NCI-H2171 (cell line): ENCODE measurements around the gene CACFD1.

ENCODE experiments used
- DNase-seq: peaks from one replicate; lab custom pipeline; 2025; lab: John Stamatoyannopoulos, UW

The CACFD1 gene

DNA sequence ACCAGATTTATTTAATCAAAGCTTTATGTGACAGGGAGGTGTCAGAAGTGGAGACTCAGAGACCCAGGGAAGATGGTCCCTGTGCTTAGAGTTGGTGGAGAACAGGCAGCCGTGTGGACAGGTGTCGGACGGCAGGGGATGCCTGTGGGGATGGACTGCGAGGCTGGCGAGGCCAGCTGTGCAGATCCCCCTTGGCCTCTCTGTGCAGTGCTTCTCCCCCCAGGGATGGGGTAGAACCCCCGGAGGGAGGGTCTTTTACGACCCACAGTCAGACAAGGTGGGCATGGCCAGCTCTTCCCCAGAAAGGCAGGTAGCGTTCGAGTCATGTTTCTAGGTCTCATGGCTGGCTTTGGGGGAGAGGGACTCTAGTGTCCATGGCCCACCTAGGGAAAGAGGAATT is 23.8 kb downstream of the CACFD1 start:
- no peak for DNase-seq

GRCh38 chr9:133484671-133485437 is 25.1 kb downstream of the CACFD1 start:
- DNase-seq, result no peak

- no peak for DNase-seq
These were observed 25.9 kb downstream of the CACFD1 start for GRCh38 chr9:133485531-133486260.

DNA sequence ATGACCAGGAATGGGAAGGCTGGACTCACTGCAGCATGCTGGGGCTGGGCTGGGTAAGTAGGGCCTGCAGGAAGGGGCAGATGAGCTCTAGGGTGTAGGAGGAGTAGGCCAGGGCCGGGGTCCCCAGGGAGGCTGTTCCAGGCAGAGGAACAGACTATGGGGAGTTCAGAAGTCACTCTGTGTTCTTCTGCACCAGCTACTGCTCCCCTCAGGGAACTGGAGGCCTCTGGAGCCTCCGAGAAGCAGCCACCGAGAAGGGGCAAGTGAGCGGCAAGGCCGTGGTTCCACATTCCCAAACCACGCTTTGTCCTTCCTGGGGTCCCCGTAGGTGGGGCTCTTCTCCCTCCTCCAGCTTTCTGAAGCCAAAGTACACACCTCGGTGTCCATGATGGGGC is 27.6 kb downstream of the CACFD1 start:
- no peak for DNase-seq

GRCh38 chr9:133488686-133489252 is 29.0 kb downstream of the CACFD1 start:
- DNase-seq, result no peak

DNA sequence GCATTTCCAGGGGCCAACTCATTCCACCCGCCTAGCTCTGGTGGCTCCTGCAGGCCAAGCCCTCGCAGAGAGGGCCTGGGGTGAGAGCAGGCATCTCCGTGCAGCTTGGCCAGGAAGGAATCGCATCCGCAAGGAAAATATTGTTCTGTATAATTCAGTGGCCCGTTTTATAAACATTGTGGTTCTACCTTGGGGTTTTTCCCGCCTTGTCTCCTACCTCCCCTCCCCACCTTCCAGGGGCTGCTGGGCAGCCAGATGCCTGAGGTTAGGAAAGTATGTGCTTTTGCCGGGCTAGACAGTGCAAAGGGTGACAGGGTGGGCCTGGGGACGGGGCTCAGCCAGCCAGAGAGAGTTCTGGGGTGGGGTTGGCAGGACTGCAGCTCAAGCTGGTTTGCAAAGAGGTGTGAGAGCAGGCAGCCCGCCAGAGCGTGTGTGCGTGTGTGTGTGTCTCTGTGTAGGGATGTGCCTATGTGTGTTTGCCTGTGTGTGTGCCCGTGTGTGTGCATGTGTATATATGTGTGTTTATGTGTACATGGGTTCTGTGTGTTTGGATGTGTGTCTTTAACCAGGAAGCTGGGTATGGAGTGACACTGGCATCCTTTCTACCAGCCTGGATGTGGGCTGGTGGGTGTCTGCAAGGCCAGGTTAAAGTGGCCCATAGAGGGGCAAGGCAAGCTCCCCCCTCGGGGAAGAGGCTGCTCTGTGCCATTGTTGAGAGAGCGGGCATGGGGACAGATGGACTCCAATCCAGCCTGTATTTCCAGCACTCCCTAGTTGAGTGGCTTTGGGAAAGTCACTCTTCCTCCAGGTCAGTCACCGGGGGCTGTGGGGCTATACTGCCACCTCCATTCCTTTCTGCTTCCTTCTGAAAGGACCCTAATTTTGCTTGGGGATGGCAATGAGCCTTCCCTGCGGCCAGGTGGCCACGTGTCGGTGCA is 29.7 kb downstream of the CACFD1 start:
- no peak for DNase-seq

- no peak for DNase-seq
These were observed 30.5 kb downstream of the CACFD1 start for GRCh38 chr9:133490201-133490681.

- DNase-seq, result no peak
These were observed 31.3 kb downstream of the CACFD1 start for GRCh38 chr9:133490865-133491655.

GRCh38 chr9:133491656-133491925 is 31.8 kb downstream of the CACFD1 start:
- no peak for DNase-seq

DNA sequence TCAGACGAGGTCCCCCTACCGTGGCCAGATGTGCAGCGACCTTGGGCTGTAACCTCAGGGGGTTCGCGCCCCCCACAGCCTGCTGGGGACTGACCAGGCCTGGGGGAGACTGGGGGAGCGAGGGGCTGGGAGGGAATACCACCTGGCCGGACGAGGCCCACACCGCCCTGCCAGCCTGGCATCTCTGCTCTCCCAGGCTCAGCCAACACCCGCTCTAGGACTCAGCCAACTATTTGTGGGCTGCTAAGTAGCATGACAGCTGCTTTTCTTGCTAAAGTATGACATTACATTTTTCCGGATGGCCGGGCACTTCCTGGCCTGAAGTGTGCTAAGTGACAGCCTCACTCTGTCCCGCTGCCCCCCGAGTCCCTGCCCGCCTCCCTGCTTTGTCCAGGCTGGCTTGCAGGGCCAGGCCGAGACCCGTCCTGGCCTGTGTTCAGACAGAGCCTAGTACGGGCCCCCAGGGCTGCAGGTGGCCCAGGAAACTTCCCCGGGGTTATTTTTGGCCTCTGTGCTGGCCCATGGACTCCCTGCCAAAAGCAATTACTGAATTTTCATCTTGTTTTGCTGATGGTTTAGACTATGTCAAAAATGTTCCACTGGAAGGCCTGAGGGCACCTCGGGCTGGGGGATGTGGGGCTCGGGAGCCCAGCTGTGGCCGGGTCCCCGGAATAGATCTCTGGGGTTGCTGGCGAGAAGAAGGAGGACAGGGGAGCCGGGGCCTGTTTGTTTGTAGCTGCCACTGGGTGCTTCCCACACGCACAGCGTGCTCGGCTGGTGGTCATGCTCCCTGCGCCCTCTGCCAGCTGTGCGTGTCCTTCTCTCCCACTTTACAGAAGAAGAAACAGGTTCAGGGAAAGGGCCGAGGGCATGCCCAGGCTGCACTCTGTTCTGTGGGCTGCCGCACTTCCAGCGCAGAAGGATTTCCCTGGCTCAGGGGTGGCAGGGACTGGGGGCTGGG is 32.6 kb downstream of the CACFD1 start:
- DNase-seq, result peak; percentile 32

GRCh38 chr9:133493428-133493827 is 33.6 kb downstream of the CACFD1 start:
- DNase-seq, result no peak

DNA sequence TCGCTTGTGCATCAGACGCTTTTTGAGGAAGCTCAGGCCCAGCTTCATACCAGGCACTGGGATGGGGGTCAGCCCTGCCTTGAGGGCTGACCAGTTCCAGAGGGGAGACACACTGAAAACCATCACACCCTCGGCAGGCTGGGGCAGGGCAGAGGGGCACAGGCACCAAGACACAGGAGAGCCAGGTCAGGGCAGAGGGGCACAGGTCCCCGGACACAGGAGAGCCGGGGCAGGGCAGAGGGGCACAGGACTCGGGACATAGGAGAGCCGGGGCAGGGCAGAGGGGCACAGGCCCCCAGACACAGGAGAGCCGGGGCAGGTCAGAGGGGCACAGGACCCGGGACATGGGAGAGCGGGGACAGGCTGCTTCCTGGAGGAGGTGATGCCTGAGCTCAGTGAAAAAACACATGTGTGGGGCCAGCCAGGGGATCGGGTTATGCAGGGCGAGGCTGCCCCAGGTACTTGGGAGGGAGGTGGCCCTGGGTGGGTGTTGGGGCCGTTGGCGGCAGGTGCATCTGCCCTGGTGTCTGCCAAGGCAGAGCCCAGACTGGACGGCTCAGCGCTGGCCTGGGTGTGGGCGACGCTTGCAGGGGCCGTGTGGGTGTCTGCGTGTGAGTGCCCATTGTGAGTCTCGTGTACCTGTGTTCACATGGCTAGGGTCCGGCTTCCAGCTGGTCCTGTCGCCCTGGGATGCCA is 34.2 kb downstream of the CACFD1 start:
- DNase-seq, result no peak

DNA sequence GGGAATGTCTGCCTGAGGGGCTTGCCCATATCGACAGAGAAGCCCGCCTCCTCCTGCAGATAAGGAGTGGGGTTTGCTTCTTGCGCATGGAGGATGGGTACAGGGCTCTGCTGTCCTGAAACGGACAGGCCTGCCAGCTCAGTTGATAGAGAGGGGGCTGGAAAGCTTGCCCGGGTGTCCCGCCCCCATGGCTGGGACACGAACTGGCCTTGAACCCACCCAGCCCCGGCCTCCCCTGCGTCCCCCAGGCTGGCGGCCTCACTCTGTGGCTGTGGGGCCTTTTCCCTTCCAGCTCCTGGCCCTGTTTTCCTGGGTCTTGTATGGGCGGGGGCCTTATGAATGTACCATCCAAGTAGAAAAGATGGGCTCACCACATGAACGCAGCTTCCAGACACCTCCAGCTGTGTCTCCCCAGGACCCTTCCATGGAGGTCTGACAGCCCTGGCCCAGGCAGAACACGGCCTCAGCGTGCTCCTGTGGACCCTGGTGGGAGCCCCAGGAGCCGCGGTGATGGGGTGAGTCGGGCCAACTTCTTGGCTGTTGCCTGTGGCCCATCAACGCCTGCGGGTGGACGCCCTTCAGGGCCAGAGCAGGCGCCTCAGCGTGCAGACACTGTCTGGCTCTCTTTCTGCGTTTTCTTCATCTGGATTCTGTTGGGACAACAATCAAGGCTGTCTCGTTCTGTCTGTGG is 35.0 kb downstream of the CACFD1 start:
- no peak for DNase-seq

GRCh38 chr9:133495327-133496293 is 35.8 kb downstream of the CACFD1 start:
- DNase-seq, result no peak

GRCh38 chr9:133496861-133497842 is 37.4 kb downstream of the CACFD1 start:
- DNase-seq, result no peak

DNA sequence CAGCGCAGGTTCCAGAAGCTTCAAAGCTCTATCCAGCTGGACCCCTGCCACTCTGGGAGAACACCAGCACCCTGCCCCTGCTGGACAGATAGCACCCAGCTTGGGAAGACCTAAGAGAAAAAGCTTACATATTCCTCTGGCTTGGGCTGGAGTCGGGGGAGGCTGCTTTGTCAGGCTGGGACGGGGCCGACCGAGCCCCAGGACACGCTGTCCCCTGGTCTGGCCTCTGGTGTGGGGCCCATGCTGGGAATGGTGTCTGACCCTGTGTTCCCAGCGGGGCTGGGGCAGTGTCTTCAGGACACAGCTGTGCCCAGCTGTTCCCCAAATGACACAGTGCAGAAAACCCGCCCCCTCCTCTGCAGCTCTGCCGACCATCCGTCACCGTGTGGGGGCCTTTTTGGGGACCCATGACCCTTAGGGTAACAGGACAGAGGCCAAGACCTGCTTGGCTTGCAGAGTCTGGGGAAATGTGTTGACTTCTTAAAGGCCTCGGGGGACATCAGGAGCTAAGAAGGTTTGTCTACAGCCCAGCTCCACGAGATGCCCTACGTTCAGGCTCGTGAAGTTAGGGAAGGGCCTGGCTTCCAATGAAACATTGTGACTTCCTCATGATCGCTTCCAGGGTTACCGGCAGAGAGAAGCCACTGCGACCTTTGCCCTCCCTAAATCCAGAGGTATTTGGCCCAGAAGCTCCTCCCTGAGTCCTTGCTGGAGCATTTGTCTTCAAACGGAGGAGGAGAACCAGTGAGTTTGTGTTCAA is 39.5 kb downstream of the CACFD1 start:
- DNase-seq, result no peak
